HEK293 (cell line): ENCODE measurements around the gene MAMDC2.

Experiments
- CTCF ChIA-PET: fragments of 350-600 bp; formaldehyde crosslinking; extraction: SDS; loops from one replicate; lab custom pipeline; 2021; ENCODE audit warnings: antibody characterized with exemption; lab: Yijun Ruan, JAX
- POLR2A ChIA-PET: fragments of 300-600 bp; formaldehyde crosslinking; extraction: SDS; loops from one replicate; lab custom pipeline; 2020; ENCODE audit warnings: antibody characterized with exemption, inconsistent platforms; lab: Yijun Ruan, JAX
- H3K27ac ChIP-seq: fragments of 200-500 bp; sonication (Bioruptor generic); 2 replicates; pipeline ENCODE4 v1.5.1; 2014; ENCODE audit warnings: low read depth, low read length, control low read depth, inconsistent platforms; ENCODE audit errors: extremely low read depth
- H3K36me3 ChIP-seq, 2 experiments: fragments of 200-500 bp in 1 of 2; sonication (Bioruptor generic) in 1 of 2; 1 replicate in 1 of 2; 2 replicates in 1 of 2; pipeline ENCODE4 v1.5.1; 2014 to 2017; ENCODE audit warnings: inconsistent platforms in 2 of 2, low read length in 2 of 2; ENCODE audit not compliant: control insufficient read depth in 2 of 2, insufficient read depth in 1 of 2
- H3K4me1 ChIP-seq: fragments of 200-500 bp; sonication (Bioruptor generic); 2 replicates; pipeline ENCODE4 v1.5.1; 2014; ENCODE audit warnings: mild to moderate bottlenecking, low read length, inconsistent platforms; ENCODE audit not compliant: control insufficient read depth, insufficient read depth
- H3K4me3 ChIP-seq: 2 replicates; pipeline ENCODE4 v1.5.1; 2011; ENCODE audit warnings: low read depth, mild to moderate bottlenecking, control low read depth, low read length, moderate library complexity
- H3K9me3 ChIP-seq: fragments of 200-500 bp; sonication (Bioruptor generic); 2 replicates; pipeline ENCODE4 v1.5.1; 2014; ENCODE audit warnings: low read depth, low read length, inconsistent platforms; ENCODE audit not compliant: control insufficient read depth, insufficient read depth
- BCL11B ChIP-seq: fragments of 450-650 bp; formaldehyde crosslinking; IDR thresholded peaks from 2 replicates; pipeline ENCODE4 v1.5.1; 2016; ENCODE audit warnings: low read depth, missing biosample characterization, missing genetic modification characterization
- GLIS2 ChIP-seq: fragments of 450-650 bp; formaldehyde crosslinking; IDR thresholded peaks from 2 replicates; pipeline ENCODE4 v1.5.1; 2016; ENCODE audit warnings: missing biosample characterization, missing genetic modification characterization
- KLF10 ChIP-seq: fragments of 450-650 bp; IDR thresholded peaks from 2 replicates; pipeline ENCODE4 v1.5.1; 2018; ENCODE audit warnings: missing biosample characterization, mild to moderate bottlenecking, missing genetic modification characterization
- KLF9 ChIP-seq: fragments of 450-650 bp; formaldehyde crosslinking; IDR thresholded peaks from 2 replicates; pipeline ENCODE4 v1.5.1; 2016; ENCODE audit warnings: missing biosample characterization, missing genetic modification characterization, low read depth
- MEIS1 ChIP-seq: sonication (generic); formaldehyde crosslinking; IDR thresholded peaks from 2 replicates; pipeline ENCODE4 v1.8.1; 2022; ENCODE audit warnings: missing genetic modification reagents, mild to moderate bottlenecking, borderline replicate concordance
- MYNN ChIP-seq: fragments of 450-650 bp; formaldehyde crosslinking; IDR thresholded peaks from 2 replicates; pipeline ENCODE4 v1.5.1; 2016; ENCODE audit warnings: missing biosample characterization, missing genetic modification characterization, borderline replicate concordance
- YY1 ChIP-seq: fragments of 450-650 bp; formaldehyde crosslinking; IDR thresholded peaks from 2 replicates; pipeline ENCODE4 v1.5.1; 2018; ENCODE audit warnings: missing biosample characterization, missing genetic modification characterization
- ZBTB1 ChIP-seq: fragments of 450-650 bp; formaldehyde crosslinking; IDR thresholded peaks from 2 replicates; pipeline ENCODE4 v1.5.1; 2016; ENCODE audit warnings: missing biosample characterization, missing genetic modification characterization
- ZNF121 ChIP-seq: fragments of 450-650 bp; formaldehyde crosslinking; IDR thresholded peaks from 2 replicates; pipeline ENCODE4 v1.5.1; 2016; ENCODE audit warnings: missing biosample characterization, missing genetic modification characterization
- ZNF202 ChIP-seq: fragments of 450-650 bp; formaldehyde crosslinking; IDR thresholded peaks from 2 replicates; pipeline ENCODE4 v1.5.1; 2016; ENCODE audit warnings: missing biosample characterization, missing genetic modification characterization, borderline replicate concordance
- ZNF223 ChIP-seq: fragments of 450-650 bp; formaldehyde crosslinking; IDR thresholded peaks from 2 replicates; pipeline ENCODE4 v1.5.1; 2016; ENCODE audit warnings: missing biosample characterization, missing genetic modification characterization
- ZNF23 ChIP-seq: fragments of 450-650 bp; formaldehyde crosslinking; IDR thresholded peaks from 2 replicates; pipeline ENCODE4 v1.5.1; 2016; ENCODE audit warnings: missing biosample characterization, missing genetic modification characterization, borderline replicate concordance
- ZNF274 ChIP-seq, 2 experiments: fragments of 200-500 bp in 1 of 2; fragments of 450-650 bp in 1 of 2; sonication (Bioruptor generic) in 1 of 2; formaldehyde crosslinking in 1 of 2; IDR thresholded peaks; 2 replicates each; pipeline versions ENCODE4 v1.5.1 to v1.6.1; 2014 to 2016; ENCODE audit warnings: borderline replicate concordance in 1 of 2, inconsistent platforms in 1 of 2, low read length in 1 of 2, missing biosample characterization in 1 of 2, missing genetic modification characterization in 1 of 2
- ZNF488 ChIP-seq: fragments of 450-650 bp; formaldehyde crosslinking; IDR thresholded peaks from 2 replicates; pipeline ENCODE4 v1.5.1; 2016; ENCODE audit warnings: missing biosample characterization, missing genetic modification characterization
- ZNF521 ChIP-seq: fragments of 450-650 bp; formaldehyde crosslinking; IDR thresholded peaks from 2 replicates; pipeline ENCODE4 v1.5.1; 2017; ENCODE audit warnings: missing biosample characterization, mild to moderate bottlenecking, missing genetic modification characterization
- ZNF549 ChIP-seq: fragments of 450-650 bp; IDR thresholded peaks from 2 replicates; pipeline ENCODE4 v1.5.1; 2018; ENCODE audit warnings: missing biosample characterization, missing genetic modification characterization, mild to moderate bottlenecking, inconsistent platforms, moderate library complexity
- ZNF561 ChIP-seq: fragments of 450-650 bp; IDR thresholded peaks from 2 replicates; pipeline ENCODE4 v1.5.1; 2018; ENCODE audit warnings: missing biosample characterization, missing genetic modification characterization, borderline replicate concordance
- ZNF701 ChIP-seq: fragments of 450-650 bp; formaldehyde crosslinking; IDR thresholded peaks from 2 replicates; pipeline ENCODE4 v1.5.1; 2016; ENCODE audit warnings: missing biosample characterization, missing genetic modification characterization
- ZNF843 ChIP-seq: fragments of 450-650 bp; formaldehyde crosslinking; IDR thresholded peaks from 2 replicates; pipeline ENCODE4 v1.5.1; 2016; ENCODE audit warnings: missing biosample characterization, missing genetic modification characterization
- ZSCAN16 ChIP-seq: fragments of 450-650 bp; formaldehyde crosslinking; IDR thresholded peaks from 2 replicates; pipeline ENCODE4 v1.5.1; 2016; ENCODE audit warnings: missing biosample characterization, missing genetic modification characterization
- TF ChIP-seq, protein P1 (sequence below): fragments of 450-650 bp; formaldehyde crosslinking; IDR thresholded peaks from 2 replicates; pipeline ENCODE4 v1.5.1; 2016; ENCODE audit warnings: missing biosample characterization, missing genetic modification characterization
- TF ChIP-seq, protein P2 (sequence below): fragments of 450-650 bp; IDR thresholded peaks from 2 replicates; pipeline ENCODE4 v1.5.1; 2018; ENCODE audit warnings: missing biosample characterization, mild to moderate bottlenecking, missing genetic modification characterization
- TF ChIP-seq, protein P3 (sequence below): fragments of 450-650 bp; formaldehyde crosslinking; IDR thresholded peaks from 2 replicates; pipeline ENCODE4 v1.5.1; 2016; ENCODE audit warnings: missing biosample characterization, missing genetic modification characterization

Gene MAMDC2

DNA sequence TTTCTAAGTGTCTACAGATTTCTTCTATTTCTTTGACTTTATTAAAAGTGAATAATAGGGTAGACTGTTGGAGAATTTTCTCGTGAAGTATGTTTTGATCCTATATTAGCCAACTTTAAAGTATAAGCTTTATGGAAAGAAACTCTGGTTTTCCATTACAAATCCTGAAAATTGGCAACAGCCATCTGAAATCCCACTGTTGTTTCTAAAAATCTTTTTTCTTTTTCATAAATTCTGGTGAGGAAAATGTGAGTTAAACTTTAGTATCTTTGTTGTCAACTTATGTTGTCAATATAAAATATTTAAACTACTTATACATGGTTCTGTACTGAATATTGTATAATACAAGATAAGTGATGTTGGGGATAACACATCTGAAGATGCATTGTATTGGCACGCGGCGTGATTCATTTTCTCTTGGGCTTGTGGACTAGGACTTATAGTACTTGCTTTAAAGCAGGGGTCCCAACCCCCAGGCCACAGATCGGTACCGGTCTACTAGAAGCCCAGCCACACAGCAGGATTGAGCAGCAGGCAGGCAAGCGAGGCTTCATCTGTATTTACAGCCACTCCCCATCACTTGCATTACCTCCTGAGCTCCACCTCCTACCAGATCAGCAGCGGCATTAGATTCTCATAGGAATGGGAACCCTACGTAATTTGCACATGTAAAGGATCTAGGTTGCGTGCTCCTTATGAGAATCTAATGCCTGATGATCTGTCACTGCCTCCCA, 12.7 kb downstream of the MAMDC2 start:
- H3K4me3 ChIP-seq = no peak overlapping the region
- TF ChIP-seq ZNF223 (tag by site-specific recombination) = no peak
- no peak for TF ChIP-seq YY1 (tag by site-specific recombination)
- no peak for TF ChIP-seq ZNF202 (tag by site-specific recombination)
- no peak for TF ChIP-seq ZNF521 (tag by site-specific recombination)
- no peak for TF ChIP-seq ZNF274 (IDR thresholded peaks at IDR 0.05; ENCODE audit: low read length)
- no peak for TF ChIP-seq ZNF274 (tag by site-specific recombination; IDR thresholded peaks at IDR 0.05; ENCODE audit: borderline replicate concordance)
- no peak for TF ChIP-seq KLF9 (tag by site-specific recombination)
- TF ChIP-seq ZNF23 (tag by site-specific recombination) = no peak
- TF ChIP-seq MYNN = no peak
- TF ChIP-seq, protein P1, sequence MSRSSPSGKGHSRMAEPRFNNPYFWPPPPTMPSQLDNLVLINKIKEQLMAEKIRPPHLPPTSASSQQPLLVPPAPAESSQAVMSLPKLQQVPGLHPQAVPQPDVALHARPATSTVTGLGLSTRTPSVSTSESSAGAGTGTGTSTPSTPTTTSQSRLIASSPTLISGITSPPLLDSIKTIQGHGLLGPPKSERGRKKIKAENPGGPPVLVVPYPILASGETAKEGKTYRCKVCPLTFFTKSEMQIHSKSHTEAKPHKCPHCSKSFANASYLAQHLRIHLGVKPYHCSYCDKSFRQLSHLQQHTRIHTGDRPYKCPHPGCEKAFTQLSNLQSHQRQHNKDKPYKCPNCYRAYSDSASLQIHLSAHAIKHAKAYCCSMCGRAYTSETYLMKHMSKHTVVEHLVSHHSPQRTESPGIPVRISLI = no peak
- TF ChIP-seq, all 188 proteins: peak for 0
- CTCF ChIA-PET = interaction anchor here (0.8 kb wide), 1 partner anchor 57 kb away, joined by 3 read pairs; no protein-coding TSS in a partner anchor
- POLR2A ChIA-PET = no interaction called here
- no peak overlapping the region for H3K27ac ChIP-seq
- H3K4me1 ChIP-seq = no peaks in the 10 kb centered on the region
- H3K36me3 ChIP-seq = no peaks in the 10 kb centered on the region
- H3K9me3 ChIP-seq = no peaks in the 10 kb centered on the region

DNA sequence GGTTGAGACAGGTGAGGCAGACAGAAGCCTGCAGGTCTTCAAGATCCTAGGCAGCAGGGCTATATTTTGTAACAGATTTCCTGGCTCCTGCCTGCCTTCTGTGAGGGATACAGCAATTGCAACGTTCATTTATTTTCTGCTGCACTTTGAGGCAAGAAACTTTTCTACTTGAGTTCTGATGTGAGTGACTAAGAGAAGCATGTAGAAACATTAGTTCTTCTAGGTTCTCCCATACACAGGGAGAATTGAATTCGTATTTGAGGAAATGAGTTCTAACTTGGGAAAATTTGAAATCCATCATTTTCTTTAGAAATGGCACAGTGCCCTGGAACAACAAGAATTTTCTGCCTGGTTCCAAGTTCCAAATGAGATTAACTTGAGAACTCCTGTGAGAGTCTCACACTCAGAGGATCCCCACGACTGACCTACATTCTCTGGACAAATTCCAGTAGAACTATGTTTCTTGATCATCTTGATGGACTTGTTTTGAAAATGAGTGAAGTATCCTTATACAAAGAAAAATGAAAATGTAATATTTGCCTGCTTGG, 15.0 kb downstream of the MAMDC2 start:
- Histone ChIP-seq H3K4me1 (no peaks in the 10 kb centered on the region), H3K4me3 (no peak overlapping the region), H3K9me3 (no peaks in the 10 kb centered on the region), H3K36me3 (no peaks in the 10 kb centered on the region), H3K27ac (no peak overlapping the region)
- ChIA-PET CTCF (no interaction called here), POLR2A (no interaction called here)
- TF ChIP-seq MEIS1 (no peak), ZNF843 (tag by site-specific recombination) (no peak), GLIS2 (tag by site-specific recombination) (no peak), ZNF549 (tag by site-specific recombination) (no peak), ZBTB1 (no peak), ZNF701 (tag by site-specific recombination) (no peak), BCL11B (tag by site-specific recombination) (no peak), ZNF561 (no peak), ZNF488 (tag by site-specific recombination) (no peak), KLF10 (no peak), ZSCAN16 (tag by site-specific recombination) (no peak), ZNF521 (tag by site-specific recombination) (no peak), KLF9 (tag by site-specific recombination) (no peak), ZNF121 (tag by site-specific recombination) (no peak), YY1 (tag by site-specific recombination) (no peak)
- TF ChIP-seq, protein P2, sequence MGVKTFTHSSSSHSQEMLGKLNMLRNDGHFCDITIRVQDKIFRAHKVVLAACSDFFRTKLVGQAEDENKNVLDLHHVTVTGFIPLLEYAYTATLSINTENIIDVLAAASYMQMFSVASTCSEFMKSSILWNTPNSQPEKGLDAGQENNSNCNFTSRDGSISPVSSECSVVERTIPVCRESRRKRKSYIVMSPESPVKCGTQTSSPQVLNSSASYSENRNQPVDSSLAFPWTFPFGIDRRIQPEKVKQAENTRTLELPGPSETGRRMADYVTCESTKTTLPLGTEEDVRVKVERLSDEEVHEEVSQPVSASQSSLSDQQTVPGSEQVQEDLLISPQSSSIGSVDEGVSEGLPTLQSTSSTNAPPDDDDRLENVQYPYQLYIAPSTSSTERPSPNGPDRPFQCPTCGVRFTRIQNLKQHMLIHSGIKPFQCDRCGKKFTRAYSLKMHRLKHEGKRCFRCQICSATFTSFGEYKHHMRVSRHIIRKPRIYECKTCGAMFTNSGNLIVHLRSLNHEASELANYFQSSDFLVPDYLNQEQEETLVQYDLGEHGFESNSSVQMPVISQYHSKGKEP (tag by site-specific recombination) = no peak
- TF ChIP-seq, protein P3, sequence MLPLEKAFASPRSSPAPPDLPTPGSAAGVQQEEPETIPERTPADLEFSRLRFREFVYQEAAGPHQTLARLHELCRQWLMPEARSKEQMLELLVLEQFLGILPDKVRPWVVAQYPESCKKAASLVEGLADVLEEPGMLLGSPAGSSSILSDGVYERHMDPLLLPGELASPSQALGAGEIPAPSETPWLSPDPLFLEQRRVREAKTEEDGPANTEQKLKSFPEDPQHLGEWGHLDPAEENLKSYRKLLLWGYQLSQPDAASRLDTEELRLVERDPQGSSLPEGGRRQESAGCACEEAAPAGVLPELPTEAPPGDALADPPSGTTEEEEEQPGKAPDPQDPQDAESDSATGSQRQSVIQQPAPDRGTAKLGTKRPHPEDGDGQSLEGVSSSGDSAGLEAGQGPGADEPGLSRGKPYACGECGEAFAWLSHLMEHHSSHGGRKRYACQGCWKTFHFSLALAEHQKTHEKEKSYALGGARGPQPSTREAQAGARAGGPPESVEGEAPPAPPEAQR (tag by site-specific recombination) = no peak
